K562 (cell line): ENCODE results near the gene ADIPOR2. TPM values are rescaled to one million over a fixed set of nuclear protein-coding genes. Genes with fewer than 3 reads are reported as not detected.

Experiments
- ATAC-seq: fragments of 200-7000 bp; cut with Tn5 transposase; 3 replicates; pipeline ENCODE4 v1.9.1; 2020; ENCODE audit warnings: moderate library complexity
- BruUV-seq: library from RNA; stranded (reverse); fragments of 400-500 nt; replicated peaks from 2 replicates; lab custom pipeline; 2021; lab: Mats Ljungman, UMichigan
- CTCF ChIA-PET: fragments of 300-600 bp; formaldehyde crosslinking; extraction: SDS; loops from one replicate; lab custom pipeline; 2021; ENCODE audit warnings: low intra/inter-chr PET ratio; lab: Yijun Ruan, JAX
- POLR2A ChIA-PET: fragments of 300-600, 350-650 bp; sonication (Branson Sonifier 250); formaldehyde crosslinking; extraction: SDS; loops from one replicate; lab custom pipeline; 2021; ENCODE audit warnings: antibody characterized with exemption, inconsistent platforms; lab: Yijun Ruan, JAX
- DNase-seq, 4 experiments: peaks; one replicate each; pipeline versions ENCODE4 v3.0.0 to v3.0.0-alpha.2; 2011 to 2018; ENCODE audit warnings: low spot score in 3 of 4, mixed read lengths in 3 of 4; ENCODE audit errors: extremely low read depth in 1 of 4
- FAIRE-seq: peaks from 2 replicates; lab custom pipeline; 2011; peaks lifted over from hg19 to GRCh38; lab: Jason Lieb, UNC
- H2AFZ ChIP-seq: 2 replicates; pipeline ENCODE4 v1.6.0; 2011; ENCODE audit warnings: low read depth, low read length, control low read depth, inconsistent platforms
- H3K27ac ChIP-seq: fragments of 200-600 bp; 3 replicates; pipeline ENCODE4 v1.8.0; 2011; ENCODE audit warnings: low read depth, mild to moderate bottlenecking, control low read depth, inconsistent platforms, low read length, moderate library complexity, mixed read lengths; ENCODE audit errors: extremely low read depth
- H3K27me3 ChIP-seq, 2 experiments: fragments of 300-600 bp in 1 of 2; 2 replicates in 1 of 2; 3 replicates in 1 of 2; pipeline versions ENCODE4 v1.6.0 to v1.8.0; 2011; ENCODE audit warnings: inconsistent platforms in 2 of 2, low read length in 2 of 2, mild to moderate bottlenecking in 1 of 2, mixed read lengths in 1 of 2, moderate library complexity in 1 of 2; ENCODE audit not compliant: control insufficient read depth in 2 of 2, insufficient read depth in 2 of 2
- H3K36me3 ChIP-seq: fragments of 300-600 bp; 3 replicates; pipeline ENCODE4 v1.8.0; 2011; ENCODE audit warnings: mild to moderate bottlenecking, low read length, inconsistent platforms; ENCODE audit not compliant: control insufficient read depth, insufficient read depth
- H3K4me1 ChIP-seq, 2 experiments: fragments of 200-600 bp in 1 of 2; replicated peaks in 1 of 2; 2 replicates in 1 of 2; 3 replicates in 1 of 2; pipeline versions ENCODE4 v1.5.1 to v1.8.0; 2011; ENCODE audit warnings: inconsistent platforms in 2 of 2, low read length in 2 of 2, mild to moderate bottlenecking in 1 of 2, mixed read lengths in 1 of 2, moderate library complexity in 1 of 2; ENCODE audit not compliant: control insufficient read depth in 2 of 2, insufficient read depth in 2 of 2
- H3K4me2 ChIP-seq: 2 replicates; pipeline ENCODE4 v1.6.1; 2011; ENCODE audit warnings: low read length, control low read depth, inconsistent platforms, mixed read lengths; ENCODE audit not compliant: insufficient read depth
- H3K4me3 ChIP-seq: fragments of 200-600 bp; sonication (generic), shearing (Covaris generic); 2 replicates; pipeline ENCODE4 v1.5.1; 2016; ENCODE audit warnings: control low read depth, inconsistent platforms
- H3K79me2 ChIP-seq: fragments of 200-600 bp; 3 replicates; pipeline ENCODE4 v1.8.0; 2011; ENCODE audit warnings: low read length, inconsistent platforms; ENCODE audit not compliant: control insufficient read depth, insufficient read depth
- H3K9ac ChIP-seq, 2 experiments: 2 replicates each; pipeline versions ENCODE4 v1.6.0 to v1.6.1; 2011; ENCODE audit warnings: low read depth in 2 of 2, low read length in 2 of 2, control low read depth in 1 of 2, inconsistent platforms in 1 of 2, mild to moderate bottlenecking in 1 of 2, mixed read lengths in 1 of 2; ENCODE audit not compliant: insufficient read depth in 1 of 2
- H3K9me1 ChIP-seq: one replicate; pipeline ENCODE4 v1.6.0; 2011; ENCODE audit warnings: inconsistent platforms, mild to moderate bottlenecking, low read length, moderate library complexity; ENCODE audit not compliant: control insufficient read depth, insufficient read depth
- H3K9me3 ChIP-seq: replicated peaks from 2 replicates; pipeline ENCODE4 v1.5.1; 2011; ENCODE audit warnings: low read depth, low read length, inconsistent platforms; ENCODE audit not compliant: control insufficient read depth, insufficient read depth
- H4K20me1 ChIP-seq: replicated peaks from 2 replicates; pipeline ENCODE4 v1.6.1; 2011; ENCODE audit warnings: low read length, inconsistent platforms, mixed read lengths; ENCODE audit not compliant: control insufficient read depth, insufficient read depth
- ARID1B ChIP-seq: fragments of 450-650 bp; IDR thresholded peaks from 2 replicates; pipeline ENCODE4 v1.6.1; 2016; ENCODE audit warnings: antibody characterized with exemption, mild to moderate bottlenecking, inconsistent platforms
- CAMTA2 ChIP-seq: fragments of 250-450 bp; sonication (Bioruptor Pico); conservative IDR thresholded peaks from 2 replicates; pipeline ENCODE4 v1.5.1; 2022
- FOXA1 ChIP-seq: fragments of 450-650 bp; IDR thresholded peaks from 2 replicates; pipeline ENCODE4 v1.6.1; 2016; ENCODE audit warnings: mild to moderate bottlenecking, borderline replicate concordance
- FOXM1 ChIP-seq, 2 experiments: fragments of 450-650 bp in 1 of 2; sonication (generic) in 1 of 2; formaldehyde crosslinking in 1 of 2; IDR thresholded peaks; 2 replicates each; pipeline versions ENCODE4 v1.6.1 to v1.9.0; 2017 to 2022; ENCODE audit warnings: low read depth in 2 of 2, mild to moderate bottlenecking in 2 of 2, missing genetic modification reagents in 1 of 2, moderate library complexity in 1 of 2
- JUN ChIP-seq, 2 experiments: sonication (generic) in 1 of 2; formaldehyde crosslinking in 1 of 2; IDR thresholded peaks; 2 replicates each; pipeline versions ENCODE4 v1.6.1 to v1.8.0; 2012 to 2022; ENCODE audit warnings: borderline replicate concordance in 2 of 2, mild to moderate bottlenecking in 2 of 2, improper control_type of control experiment in 1 of 2, low read depth in 1 of 2, low read length in 1 of 2, missing genetic modification reagents in 1 of 2
- MAZ ChIP-seq, 2 experiments: fragments of 450-650 bp in 1 of 2; sonication (generic) in 1 of 2; formaldehyde crosslinking; IDR thresholded peaks in 1 of 2; conservative IDR thresholded peaks in 1 of 2; 2 replicates each; pipeline versions ENCODE4 v1.4.0 to v1.5.0; 2020; ENCODE audit warnings: mild to moderate bottlenecking in 1 of 2, missing genetic modification reagents in 1 of 2
- OTX1 ChIP-seq: fragments of 450-650 bp; formaldehyde crosslinking; IDR thresholded peaks from 2 replicates; pipeline ENCODE4 v1.4.0; 2022; ENCODE audit warnings: mild to moderate bottlenecking
- PCBP2 ChIP-seq: fragments of 200-400 bp; formaldehyde crosslinking; IDR thresholded peaks from 2 replicates; pipeline ENCODE4 v1.6.1; 2018; ENCODE audit warnings: low read length, low read depth, mild to moderate bottlenecking, moderate library complexity; ENCODE audit not compliant: poor library complexity, severe bottlenecking
- PHF20 ChIP-seq: fragments of 450-650 bp; IDR thresholded peaks from 2 replicates; pipeline ENCODE4 v1.6.1; 2018; ENCODE audit not compliant: partially characterized antibody
- PPARD ChIP-seq: fragments of 250-450 bp; sonication (Bioruptor Pico); IDR thresholded peaks from 2 replicates; pipeline ENCODE4 v1.8.0; 2022; ENCODE audit warnings: inconsistent platforms, mild to moderate bottlenecking, moderate library complexity
- PTTG1 ChIP-seq: fragments of 450-650 bp; IDR thresholded peaks from 2 replicates; pipeline ENCODE4 v1.6.1; 2016; ENCODE audit warnings: low read depth, mild to moderate bottlenecking, missing genetic modification characterization, missing compliant biosample characterization
- RCOR1 ChIP-seq, 2 experiments: IDR thresholded peaks; 2 replicates each; pipeline ENCODE4 v1.6.1; 2012; ENCODE audit warnings: low read depth in 2 of 2, low read length in 2 of 2, borderline replicate concordance in 1 of 2, improper control_type of control experiment in 1 of 2
- SAFB ChIP-seq: fragments of 200-400 bp; formaldehyde crosslinking; IDR thresholded peaks from 2 replicates; pipeline ENCODE4 v1.6.1; 2017; ENCODE audit warnings: low read depth, low read length, borderline replicate concordance
- SETDB1 ChIP-seq: IDR thresholded peaks from one replicate; pipeline ENCODE4 v1.6.1; 2012; ENCODE audit warnings: low read length, control low read depth, inconsistent platforms
- TARDBP ChIP-seq: fragments of 450-650 bp; IDR thresholded peaks from 2 replicates; pipeline ENCODE4 v1.6.1; 2016
- UBTF ChIP-seq, 2 experiments: IDR thresholded peaks; 2 replicates each; pipeline ENCODE4 v1.6.1; 2012; ENCODE audit warnings: improper control_type of control experiment in 2 of 2, low read depth in 2 of 2, low read length in 2 of 2, borderline replicate concordance in 1 of 2
- USF2 ChIP-seq: sonication (generic); formaldehyde crosslinking; IDR thresholded peaks from 2 replicates; pipeline ENCODE4 v1.5.0; 2020; ENCODE audit warnings: missing genetic modification reagents
- YBX1 ChIP-seq: fragments of 450-650 bp; IDR thresholded peaks from 2 replicates; pipeline ENCODE4 v1.7.1; 2016; ENCODE audit warnings: mild to moderate bottlenecking
- WGBS: fragments of 100-300 bp; shearing (Covaris generic); methylation state at CpG from one replicate; pipeline ENCODE4 v1.1.6; 2016; ENCODE audit warnings: low coverage, mixed read lengths; ENCODE audit not compliant: insufficient coverage; ENCODE audit errors: missing lambda C conversion rate; 5-methylcytosine and 5-hydroxymethylcytosine counted together
- in situ Hi-C: fragments of 300-500 bp; cut with MboI; formaldehyde crosslinking; loops from 4 replicates; pipeline ENCODE4 v1.15.0; 2018; ENCODE audit warnings: inconsistent platforms, mixed read lengths
- intact Hi-C: fragments of 100-400 bp; cut with micrococcal nuclease; formaldehyde crosslinking; loops from 2 replicates; pipeline ENCODE4 v1.14.2; 2022
- polyA plus RNA-seq, 8 experiments: library from polyadenylated mRNA; depleted of rRNA in 4 of 8; stranded (reverse) in 5 of 8; unstranded in 3 of 8; fragments of >200 nt; fragmentation: Nextera tagmentation in 2 of 8; fragmentation: Illumina TruSeq in 1 of 8; extraction: Ambion mirVana in 2 of 8; extraction: Trizol in 1 of 8; gene quantifications; 2 replicates each; pipeline versions ENCODE4 v1.2.1 to v1.2.3, GENCODE V29; 2011 to 2014; ENCODE audit warnings: inconsistent platforms in 1 of 8, missing spikeins in 1 of 8
- total RNA-seq, 7 experiments: library from RNA; depleted of rRNA in 6 of 7; stranded (reverse); fragments of >200 nt in 6 of 7; fragmentation: Illumina TruSeq in 2 of 7; extraction: Trizol in 2 of 7; gene quantifications; 2 replicates each; pipeline versions ENCODE4 v1.2.1 to v1.2.3, GENCODE V29; 2011 to 2021; ENCODE audit warnings: low replicate concordance in 1 of 7

ADIPOR2 gene
- total and polyA plus RNA-seq, 9 of the 15 experiments (the other 6 are each of a cell fraction or from before 2014, with no cell fraction given): 10.9 to 63.5 (median 46.0) TPM

GRCh38 chr12:1728824-1729223, 38.0 kb downstream of the ADIPOR2 start (continued):
- TF ChIP-seq JUN (IDR thresholded peaks at IDR 0.05; ENCODE audit: borderline replicate concordance, low read depth, low read length) (no peak), JUN (CRISPR knock-in tag; IDR thresholded peaks at IDR 0.05; ENCODE audit: borderline replicate concordance) (no peak), TARDBP (no peak)
- TF ChIP-seq, all 486 proteins: peak for 0

GRCh38 chr12:1731019-1731687, 40.3 kb downstream of the ADIPOR2 start:
- H3K79me2 ChIP-seq: peaks cover 68% of the 10 kb centered on the region
- CTCF ChIA-PET: no interaction called here
- H3K4me1 ChIP-seq: no peaks in the 10 kb centered on the region; a peak in 1 of 5 replicates
- WGBS: 94% methylated on average over 10 of the region's 11 CpGs
- no peaks in the 10 kb centered on the region for H4K20me1 ChIP-seq
- ATAC-seq (no peak; the same call in 2 of the 3 replicates), FAIRE-seq (no peak), DNase-seq (no peak)
- H3K9ac ChIP-seq: no peak overlapping the region
- no peaks in the 10 kb centered on the region for H3K9me3 ChIP-seq
- POLR2A ChIA-PET: interaction anchor here (0.6 to 1.0 kb wide), 3 partner anchors 12 to 17 kb away, joined by 3 to 4 read pairs (median 3); no protein-coding TSS in a partner anchor
- in situ Hi-C loops: no loop called here
- H2AFZ ChIP-seq: no peak overlapping the region
- no peaks in the 10 kb centered on the region for H3K9me1 ChIP-seq
- H3K36me3 ChIP-seq: peaks cover 9% of the 10 kb centered on the region; the same call in 1 of the 3 replicates
- H3K4me3 ChIP-seq: no peak overlapping the region
- no peak overlapping the region for H3K27ac ChIP-seq
- BruUV-seq: no TSS peak
- intact Hi-C loops: no loop called here
- H3K4me2 ChIP-seq: no peak overlapping the region
- no peaks in the 10 kb centered on the region for H3K27me3 ChIP-seq
- TF ChIP-seq ARID1B: no peak
- no peak for TF ChIP-seq SAFB
- no peak for TF ChIP-seq PCBP2
- no peak for TF ChIP-seq FOXM1 (IDR thresholded peaks at IDR 0.05; ENCODE audit: low read depth)
- no peak for TF ChIP-seq FOXM1 (CRISPR knock-in tag; IDR thresholded peaks at IDR 0.05; ENCODE audit: low read depth)
- no peak for TF ChIP-seq OTX1
- TF ChIP-seq PHF20: no peak
- no peak for TF ChIP-seq UBTF (IDR thresholded peaks at IDR 0.05; ENCODE audit: borderline replicate concordance in 1 of 2, low read depth in 2 of 2, low read length in 2 of 2)
- TF ChIP-seq PTTG1 (tag): no peak
- TF ChIP-seq RCOR1 (IDR thresholded peaks at IDR 0.05; ENCODE audit: borderline replicate concordance in 1 of 2, low read depth in 2 of 2, low read length in 2 of 2): no peak
- no peak for TF ChIP-seq PPARD (CRISPR knock-in tag)
- no peak for TF ChIP-seq USF2 (CRISPR knock-in tag)
- no peak for TF ChIP-seq YBX1
- TF ChIP-seq SETDB1: no peak
- no peak for TF ChIP-seq FOXA1
- no peak for TF ChIP-seq CAMTA2 (CRISPR knock-in tag)
- TF ChIP-seq MAZ (CRISPR knock-in tag; conservative IDR thresholded peaks at IDR 0.05 in 1 of 2, IDR thresholded peaks at IDR 0.05 in 1 of 2): no peak
